Panc1 (cell line): ENCODE data around the gene IWS1. TPM values are rescaled to one million over a fixed set of nuclear protein-coding genes. Genes with fewer than 3 reads are reported as not detected.

Experiments
- ATAC-seq: fragments of 200-7000 bp; cut with Tn5 transposase; 2 replicates; pipeline ENCODE4 v1.9.1; 2020; ENCODE audit warnings: mild to moderate bottlenecking, moderate library complexity
- BruUV-seq: library from RNA; stranded (reverse); fragments of 400-500 nt; replicated peaks from 2 replicates; lab custom pipeline; 2021; lab: Mats Ljungman, UMichigan
- CTCF ChIA-PET: fragments of 300-600 bp; sonication (Branson Sonifier 250); formaldehyde crosslinking; loops from one replicate; lab custom pipeline; 2022; ENCODE audit warnings: antibody characterized with exemption; lab: Charles Lee
- POLR2A ChIA-PET: fragments of 300-600 bp; sonication (Branson Sonifier 250); formaldehyde crosslinking; loops from one replicate; lab custom pipeline; 2022; ENCODE audit warnings: antibody characterized with exemption; lab: Charles Lee
- DNase-seq: peaks from one replicate; pipeline ENCODE4 v3.0.0-alpha.2; 2010; ENCODE audit warnings: low read depth, low spot score
- H3K27ac ChIP-seq: 2 replicates; pipeline ENCODE4 v1.5.1; 2011; ENCODE audit warnings: mild to moderate bottlenecking, low read length, inconsistent platforms
- H3K27me3 ChIP-seq: fragments of 200-500 bp; sonication (Bioruptor generic); 2 replicates; pipeline ENCODE4 v1.6.0; 2014; ENCODE audit warnings: low read length, inconsistent platforms; ENCODE audit not compliant: control insufficient read depth, insufficient read depth
- H3K36me3 ChIP-seq: fragments of 200-500 bp; sonication (Bioruptor generic); 2 replicates; pipeline ENCODE4 v1.5.1; 2014; ENCODE audit warnings: inconsistent platforms, mild to moderate bottlenecking, low read length, moderate library complexity; ENCODE audit not compliant: control insufficient read depth, insufficient read depth
- H3K4me1 ChIP-seq: 2 replicates; pipeline ENCODE4 v1.5.1; 2011; ENCODE audit warnings: inconsistent platforms, mild to moderate bottlenecking, low read length, moderate library complexity; ENCODE audit not compliant: control insufficient read depth, insufficient read depth
- H3K4me3 ChIP-seq, 2 experiments: 2 replicates each; pipeline ENCODE4 v1.5.1; 2011 to 2012; ENCODE audit warnings: low read depth in 2 of 2, low read length in 2 of 2, mild to moderate bottlenecking in 2 of 2, inconsistent platforms in 1 of 2, moderate library complexity in 1 of 2
- H3K9me3 ChIP-seq: fragments of 200-500 bp; sonication (Bioruptor generic); 2 replicates; pipeline ENCODE4 v1.5.1; 2014; ENCODE audit warnings: low read depth, mild to moderate bottlenecking, inconsistent platforms, low read length, moderate library complexity; ENCODE audit not compliant: control insufficient read depth, insufficient read depth
- CTCF ChIP-seq: fragments of 450-650 bp; IDR thresholded peaks from 2 replicates; pipeline ENCODE4 v1.5.1; 2017; ENCODE audit warnings: mild to moderate bottlenecking
- POLR2AphosphoS5 ChIP-seq: IDR thresholded peaks from 2 replicates; pipeline ENCODE4 v1.6.1; 2012; ENCODE audit warnings: mild to moderate bottlenecking, low read depth, low read length, moderate library complexity
- REST ChIP-seq, 2 experiments: IDR thresholded peaks; 2 replicates each; pipeline ENCODE4 v1.6.1; 2011 to 2012; ENCODE audit warnings: low read depth in 2 of 2, control low read depth in 1 of 2, low read length in 1 of 2, mild to moderate bottlenecking in 1 of 2, moderate library complexity in 1 of 2; ENCODE audit not compliant: insufficient read depth in 1 of 2
- SIN3A ChIP-seq: IDR thresholded peaks from 2 replicates; pipeline ENCODE4 v1.6.1; 2012; ENCODE audit warnings: low read depth, mild to moderate bottlenecking, low read length, moderate library complexity, borderline replicate concordance; ENCODE audit not compliant: insufficient read depth
- TCF7L2 ChIP-seq: IDR thresholded peaks from 2 replicates; pipeline ENCODE4 v1.6.1; 2011; ENCODE audit warnings: mild to moderate bottlenecking, low read depth, low read length, inconsistent platforms
- in situ Hi-C: cut with HindIII; loops from 2 replicates; pipeline ENCODE4 v1.10.0; 2016; ENCODE audit warnings: low sequenced_read_pairs, low pct_unique_long_range_greater_than_20kb
- intact Hi-C: fragments of 100-400 bp; cut with micrococcal nuclease; formaldehyde crosslinking; loops from one replicate; pipeline ENCODE4 v1.10.0; 2022; ENCODE audit not compliant: unreplicated experiment
- total RNA-seq: library from RNA; stranded (reverse); gene quantifications from one replicate; pipeline ENCODE4 v1.2.1, GENCODE V29; 2021; ENCODE audit not compliant: unreplicated experiment

Gene IWS1
- total RNA-seq, 1 experiment from 2014 or later, result 48.6 TPM

GRCh38 chr2:127511090-127511695 is 15.1 kb downstream of the IWS1 start:
- peaks cover 47% of the 10 kb centered on the region for H3K4me1 ChIP-seq
- intact Hi-C loops (no loop called here), in situ Hi-C loops (no loop called here)
- no peak for ATAC-seq
- ChIA-PET POLR2A (no interaction called here), CTCF (no interaction called here)
- peaks cover 12% of the 10 kb centered on the region; the same call in 1 of the 2 replicates for H3K36me3 ChIP-seq
- H3K4me3 ChIP-seq, result no peak overlapping the region
- DNase-seq, result no peak
- BruUV-seq, result no TSS peak
- TF ChIP-seq REST (IDR thresholded peaks at IDR 0.05; ENCODE audit: insufficient read depth in 1 of 2, low read depth in 2 of 2, low read length in 1 of 2) (no peak), POLR2AphosphoS5 (no peak), CTCF (no peak), SIN3A (no peak), TCF7L2 (no peak)
- no peaks in the 10 kb centered on the region for H3K27me3 ChIP-seq
- no peak overlapping the region for H3K27ac ChIP-seq
- no peaks in the 10 kb centered on the region for H3K9me3 ChIP-seq

- Histone ChIP-seq H3K9me3 (no peaks in the 10 kb centered on the region), H3K36me3 (peaks cover 17% of the 10 kb centered on the region), H3K4me3 (no peak overlapping the region), H3K27ac (no peak overlapping the region), H3K27me3 (no peaks in the 10 kb centered on the region), H3K4me1 (peaks cover 47% of the 10 kb centered on the region)
- no TSS peak for BruUV-seq
- TF ChIP-seq SIN3A (no peak), REST (IDR thresholded peaks at IDR 0.05; ENCODE audit: insufficient read depth in 1 of 2, low read depth in 2 of 2, low read length in 1 of 2) (no peak), POLR2AphosphoS5 (no peak), CTCF (no peak), TCF7L2 (no peak)
- DNase-seq, result no peak
- CTCF ChIA-PET, result interaction anchor here (0.5 to 0.6 kb wide), 2 partner anchors 83 to 157 kb away, joined by 3 to 4 read pairs; no protein-coding TSS in a partner anchor
- intact Hi-C loops (no loop called here), in situ Hi-C loops (no loop called here)
- ATAC-seq, result no peak
- POLR2A ChIA-PET, result no interaction called here
Observed at GRCh38 chr2:127510073-127510472, 16.2 kb downstream of the IWS1 start.
